Measurements from ENCODE around the gene LRCH1.
A peak's percentile ranks its signal among the peaks of the same experiment; 100 is the strongest.
"Not testable (repeated sequence)": the region's sequence is repeated elsewhere in the genome, so short reads cannot be mapped to it uniquely, and the experiment has no call there.

LRCH1 gene

GRCh38 chr13:46759846-46760245 lies 206.9 kb downstream of the LRCH1 start:
- no peak for DNase-seq

DNA sequence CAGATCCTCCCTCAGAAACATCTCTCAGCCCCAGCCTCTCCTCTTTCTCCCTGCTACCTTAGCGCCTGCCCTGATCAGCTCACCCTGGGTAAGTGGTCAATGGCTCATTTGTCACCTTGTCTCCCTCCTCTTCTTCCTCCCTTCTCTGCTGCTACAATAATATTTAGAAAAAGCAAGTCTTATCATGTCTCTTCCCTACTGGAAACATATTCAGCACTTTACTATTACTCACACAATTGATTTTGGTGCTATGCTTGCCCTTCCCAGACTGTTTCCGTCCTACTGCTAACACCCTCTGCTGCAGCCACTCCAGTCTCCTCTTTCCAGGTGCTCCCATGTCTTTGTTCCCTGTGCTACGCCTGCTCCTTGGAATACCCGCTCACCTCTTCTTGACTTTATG lies 208.2 kb downstream of the LRCH1 start:
- DNase-seq: no peak

- DNase-seq: no peak
Observed at GRCh38 chr13:46761866-46762265, 208.9 kb downstream of the LRCH1 start.

- DNase-seq: not testable (repeated sequence)
Observed at GRCh38 chr13:46769925-46770324, 217.0 kb downstream of the LRCH1 start.

DNA sequence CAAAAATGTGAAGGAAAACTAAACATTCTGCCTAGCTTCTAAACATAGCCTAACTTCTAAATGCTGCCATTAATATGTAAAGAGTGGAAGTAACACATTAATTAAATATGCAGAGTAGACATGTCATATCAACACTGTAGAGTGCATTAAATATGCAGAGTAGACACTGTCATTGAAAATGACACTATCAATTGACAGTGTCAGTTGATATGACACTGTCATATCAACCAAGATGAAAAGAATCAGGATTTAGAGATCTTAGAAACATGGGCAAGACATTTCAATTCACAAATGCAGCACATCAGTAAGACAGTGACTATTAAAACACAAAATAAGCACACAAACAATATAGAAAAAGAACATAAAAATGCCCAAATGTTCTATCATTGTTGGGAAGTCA lies 218.7 kb downstream of the LRCH1 start:
- no peak for DNase-seq

DNA sequence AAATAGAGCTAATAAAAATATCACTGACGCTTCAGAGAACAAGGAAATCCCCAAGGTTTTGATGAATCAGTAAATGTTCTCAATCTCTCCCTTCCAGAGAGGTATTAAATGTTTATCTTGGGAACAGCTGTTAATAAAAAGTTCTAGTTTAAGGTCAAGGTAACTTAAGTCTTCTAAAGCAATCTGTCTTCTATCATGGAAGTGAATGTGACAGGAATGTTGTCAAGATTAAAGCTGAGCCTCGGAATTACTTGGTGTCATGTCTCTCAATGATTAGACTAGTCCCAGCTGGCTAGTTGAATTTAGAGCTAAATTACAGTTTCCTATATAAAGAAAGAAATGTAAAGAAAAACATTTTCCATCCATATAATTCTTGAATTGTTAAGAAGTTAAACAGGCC lies 220.6 kb downstream of the LRCH1 start:
- no peak for DNase-seq

GRCh38 chr13:46775385-46776107 lies 222.6 kb downstream of the LRCH1 start:
- no peak for DNase-seq

DNA sequence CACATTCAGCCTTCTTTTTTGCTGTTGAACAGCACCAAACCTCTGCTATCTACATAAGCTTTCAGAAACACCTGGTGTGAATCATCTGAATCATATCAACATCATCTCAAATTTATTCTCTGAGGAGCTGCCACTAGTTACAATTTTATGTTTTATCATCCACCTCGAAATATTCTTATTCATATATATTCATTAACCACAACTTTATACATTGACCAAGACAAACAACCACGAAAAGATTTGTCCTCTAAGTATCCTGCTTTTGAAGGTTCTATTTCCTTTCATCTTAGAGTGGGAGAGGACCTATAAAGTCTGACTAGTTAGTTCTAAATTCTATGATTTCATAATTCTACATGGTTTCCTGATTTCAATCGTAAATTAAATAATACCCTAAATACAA lies 225.1 kb downstream of the LRCH1 start:
- no peak for DNase-seq

DNA sequence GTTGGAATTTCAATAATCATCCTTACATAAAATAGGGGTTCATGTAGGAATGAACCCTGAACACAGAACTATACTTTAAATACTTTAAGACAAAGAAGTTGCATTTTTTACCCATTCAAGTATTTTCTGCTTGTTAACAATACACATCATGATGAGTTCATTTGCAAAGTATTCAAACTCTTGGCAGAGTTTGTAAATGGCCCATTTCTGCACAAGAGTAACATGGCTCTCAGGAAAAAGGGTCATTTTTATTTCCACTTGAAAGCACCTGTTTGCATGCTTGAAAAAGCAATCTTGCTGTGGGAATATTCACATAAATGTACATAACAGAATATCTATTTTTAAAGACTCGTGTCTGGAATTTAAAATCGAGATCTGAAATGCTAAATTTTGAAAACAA lies 225.9 kb downstream of the LRCH1 start:
- no peak for DNase-seq

DNA sequence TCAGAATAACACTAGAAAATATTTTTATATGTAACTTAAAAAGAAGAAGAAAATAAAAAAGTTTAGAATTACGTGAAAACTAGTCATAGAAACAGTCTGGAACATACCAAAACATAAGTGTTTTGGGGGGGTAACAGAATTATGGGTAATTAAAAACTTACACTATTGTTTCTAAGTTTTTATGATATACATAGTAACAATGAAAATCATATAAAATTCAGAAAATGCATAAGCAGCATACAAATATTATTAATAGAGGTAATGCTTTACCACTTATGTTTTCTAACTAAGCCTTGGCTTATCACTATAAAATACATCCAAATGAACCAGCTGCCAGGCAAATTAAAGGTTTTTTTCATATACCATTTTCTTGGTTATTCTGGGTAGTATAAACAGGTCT lies 229.1 kb downstream of the LRCH1 start:
- DNase-seq: no peak

- no peak for DNase-seq
Observed at GRCh38 chr13:46782691-46783090, 229.7 kb downstream of the LRCH1 start.

DNA sequence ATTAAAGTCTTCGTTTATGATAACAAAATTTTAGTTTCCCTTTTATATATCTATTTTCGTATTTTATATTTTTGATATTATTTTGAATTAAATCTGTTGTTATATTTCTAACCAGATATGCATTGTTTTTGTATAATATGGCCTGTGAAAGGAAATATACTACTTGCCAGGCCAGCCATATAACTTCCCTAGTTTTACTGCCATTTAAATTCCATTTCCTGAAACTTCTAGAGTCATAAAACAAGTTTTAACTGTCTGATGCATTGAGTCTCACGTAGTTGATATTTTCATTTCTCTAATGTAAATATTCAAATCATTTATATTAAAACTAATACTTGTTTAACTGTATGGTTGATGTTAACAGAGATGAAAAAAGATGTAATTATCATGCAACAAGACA lies 230.5 kb downstream of the LRCH1 start:
- DNase-seq: no peak

- no peak for DNase-seq
Observed at GRCh38 chr13:46795321-46795720, 242.4 kb downstream of the LRCH1 start.

- no peak for DNase-seq
Observed at GRCh38 chr13:46796129-46796514, 243.2 kb downstream of the LRCH1 start.

- peak; percentile 94 for DNase-seq
Observed at GRCh38 chr13:46796515-46797474, 243.8 kb downstream of the LRCH1 start, which contains the start of gene ESD. TSS of gene ESD (minus strand) at chr13:46797161. CDS start at chr13:46791413, 5,748 bp downstream.

- DNase-seq: no peak
Observed at GRCh38 chr13:46797501-46798237, 244.7 kb downstream of the LRCH1 start.

GRCh38 chr13:46799139-46799538 lies 246.2 kb downstream of the LRCH1 start:
- no peak for DNase-seq

- DNase-seq: no peak
Observed at GRCh38 chr13:46801858-46802257, 248.9 kb downstream of the LRCH1 start.

Data from islet precursor cell (in vitro differentiated cells).